Activated CD8-positive, alpha-beta memory T cell treated with anti-CD3 and anti-CD28 coated beads, Interleukin-2, amount 10 ng/mL, durations not matched to agents 7 days and 5 days (primary cell): ENCODE measurements around the gene FGD6. TPM values are rescaled to one million over a fixed set of nuclear protein-coding genes. Genes with fewer than 3 reads are reported as not detected.
A peak's percentile ranks its signal among the peaks of the same experiment; 100 is the strongest.

Source experiments
- ATAC-seq: fragments of 150-1000 bp; cut with Tn5 transposase; one replicate; pipeline ENCODE4 v1.10.0; 2021; ENCODE audit warnings: moderate library complexity
- CTCF ChIA-PET: fragments of 350-600 bp; sonication (Branson Sonifier 250); formaldehyde crosslinking; loops from one replicate; lab custom pipeline; 2021; ENCODE audit warnings: antibody characterized with exemption; lab: Charles Lee
- DNase-seq: peaks from one replicate; pipeline ENCODE4 v3.0.0-alpha.2; 2020
- H3K27ac Mint-ChIP-seq: one replicate; pipeline ENCODE4 v1.8.0; 2021; ENCODE audit warnings: mild to moderate bottlenecking, mixed read lengths
- H3K27me3 Mint-ChIP-seq: one replicate; pipeline ENCODE4 v1.8.0; 2021; ENCODE audit warnings: mixed read lengths
- H3K36me3 Mint-ChIP-seq: one replicate; pipeline ENCODE4 v1.8.0; 2021; ENCODE audit warnings: mild to moderate bottlenecking, mixed read lengths
- H3K4me1 Mint-ChIP-seq: one replicate; pipeline ENCODE4 v1.8.0; 2021; ENCODE audit warnings: mixed read lengths
- H3K4me3 Mint-ChIP-seq: one replicate; pipeline ENCODE4 v1.8.0; 2021; ENCODE audit warnings: mild to moderate bottlenecking, moderate library complexity, mixed read lengths
- H3K9me3 Mint-ChIP-seq: one replicate; pipeline ENCODE4 v1.8.0; 2022; ENCODE audit warnings: low read depth, mixed read lengths
- total RNA-seq, 2 experiments: library from RNA; stranded (reverse); gene quantifications; one replicate each; pipeline ENCODE4 v1.2.3, GENCODE V29; 2021

The FGD6 gene
- under 1 TPM; 0.56 to 0.91 TPM for total RNA-seq

DNA sequence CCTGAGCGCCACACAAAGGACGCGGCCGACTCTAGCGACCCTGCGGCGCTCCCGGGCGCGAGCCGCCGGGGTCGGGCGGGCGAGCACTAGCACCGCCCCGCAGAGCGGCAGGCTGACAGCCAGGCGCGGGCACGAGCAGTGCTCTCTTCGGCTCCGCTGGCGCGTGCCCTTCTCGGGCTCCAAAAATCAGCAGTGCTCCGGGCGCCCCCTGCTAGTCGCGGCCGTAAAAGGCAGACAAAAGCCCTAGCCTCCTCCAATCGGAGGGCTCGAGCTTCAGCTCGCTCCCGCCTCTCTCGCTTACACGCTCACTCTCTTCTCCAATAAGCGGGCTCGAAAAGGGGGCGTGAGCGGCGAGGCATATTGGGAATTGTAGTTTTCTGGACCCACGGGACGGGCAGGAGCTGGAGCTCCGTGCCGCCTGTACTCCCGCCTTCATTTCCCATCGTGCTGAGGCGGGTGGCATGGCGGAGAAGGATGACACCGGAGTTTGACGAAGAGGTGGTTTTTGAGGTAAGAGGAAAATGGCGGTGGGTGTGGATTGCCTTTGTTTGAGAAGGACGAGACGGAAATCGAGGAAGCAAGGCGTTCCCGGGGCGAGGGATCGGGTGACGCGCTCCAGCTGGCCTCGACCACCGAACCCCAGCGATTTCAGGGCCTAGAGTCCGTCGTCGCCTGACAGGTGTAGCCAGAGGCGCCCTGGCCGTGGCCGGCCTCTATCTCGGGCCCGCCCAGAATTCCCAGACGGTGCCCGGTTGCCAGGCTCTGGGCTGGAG lies at the start of gene FGD6, which contains the start of gene VEZT:
Gene FGD6, minus strand, starts transcription at position 91 of the 773 bp plus-strand sequence. CDS start 227 bp downstream, outside the sequence.
Gene VEZT, plus strand, starts transcription at position 431 of the 773 bp plus-strand sequence. Its CDS starts 44 bp downstream, at position 475.
- ATAC-seq (peak; percentile 93), DNase-seq (peak; percentile 99)
- Mint-ChIP-seq H3K36me3 (peaks cover 6% of the 10 kb centered on the region), H3K4me1 (peaks cover 28% of the 10 kb centered on the region), H3K27me3 (peaks cover 5% of the 10 kb centered on the region), H3K27ac (peak within 1 kb of the TSS; percentile 95), H3K9me3 (no peaks in the 10 kb centered on the region), H3K4me3 (peak within 1 kb of the TSS; percentile 93)
- CTCF ChIA-PET: interaction anchor here (0.6 to 2.2 kb wide), 14 partner anchors 9 to 781 kb away, joined by 3 to 16 read pairs (median 4); partner anchors contain the start of genes METAP2 and NR2C1

DNA sequence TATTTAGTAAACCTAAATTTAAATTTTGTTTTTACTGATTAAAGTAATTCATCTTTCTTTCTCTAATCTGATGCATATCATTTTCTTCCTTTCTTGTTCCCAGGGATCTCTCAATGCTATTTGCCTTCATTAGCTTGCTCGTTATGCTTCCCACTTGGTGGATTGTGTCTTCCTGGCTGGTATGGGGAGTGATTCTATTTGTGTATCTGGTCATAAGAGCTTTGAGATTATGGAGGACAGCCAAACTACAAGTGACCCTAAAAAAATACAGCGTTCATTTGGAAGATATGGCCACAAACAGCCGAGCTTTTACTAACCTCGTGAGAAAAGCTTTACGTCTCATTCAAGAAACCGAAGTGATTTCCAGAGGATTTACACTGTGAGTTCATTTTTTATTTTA lies 49.0 kb upstream of the FGD6 start:
- no peak overlapping the region for H3K27ac Mint-ChIP-seq
- no peak overlapping the region for H3K4me3 Mint-ChIP-seq
- H3K9me3 Mint-ChIP-seq: no peaks in the 10 kb centered on the region
- ATAC-seq (no peak), DNase-seq (no peak)
- no peaks in the 10 kb centered on the region for H3K4me1 Mint-ChIP-seq
- CTCF ChIA-PET: interaction anchor here (0.8 kb wide), 1 partner anchor 11 kb away, joined by 3 read pairs; no protein-coding TSS in a partner anchor
- no peaks in the 10 kb centered on the region for H3K27me3 Mint-ChIP-seq
- peaks cover 10% of the 10 kb centered on the region for H3K36me3 Mint-ChIP-seq

GRCh38 chr12:95265765-95266164 lies 48.5 kb upstream of the FGD6 start:
- CTCF ChIA-PET: no interaction called here
- Mint-ChIP-seq H3K4me1 (no peaks in the 10 kb centered on the region), H3K36me3 (peaks cover 11% of the 10 kb centered on the region), H3K27me3 (no peaks in the 10 kb centered on the region), H3K27ac (no peak overlapping the region), H3K4me3 (no peak overlapping the region), H3K9me3 (no peaks in the 10 kb centered on the region)
- DNase-seq (no peak), ATAC-seq (no peak)

GRCh38 chr12:95262808-95263207 lies 45.5 kb upstream of the FGD6 start:
- Mint-ChIP-seq H3K4me1 (no peaks in the 10 kb centered on the region), H3K36me3 (peaks cover 11% of the 10 kb centered on the region)
- DNase-seq: no peak

GRCh38 chr12:95261109-95261508 lies 43.8 kb upstream of the FGD6 start:
- no peak for DNase-seq
- no peaks in the 10 kb centered on the region for H3K4me1 Mint-ChIP-seq
- H3K27ac Mint-ChIP-seq: no peak overlapping the region
- H3K4me3 Mint-ChIP-seq: no peak overlapping the region
- peaks cover 18% of the 10 kb centered on the region for H3K36me3 Mint-ChIP-seq
- CTCF ChIA-PET: no interaction called here
- ATAC-seq: no peak
- H3K9me3 Mint-ChIP-seq: no peaks in the 10 kb centered on the region
- H3K27me3 Mint-ChIP-seq: no peaks in the 10 kb centered on the region

More at GRCh38 chr12:95262808-95263207, 45.5 kb upstream of the FGD6 start:
- Mint-ChIP-seq H3K27me3 (no peaks in the 10 kb centered on the region), H3K9me3 (no peaks in the 10 kb centered on the region), H3K4me3 (no peak overlapping the region), H3K27ac (no peak overlapping the region)
- no peak for ATAC-seq
- CTCF ChIA-PET: interaction anchor here (1.3 kb wide), 1 partner anchor 9 kb away, joined by 4 read pairs; no protein-coding TSS in a partner anchor

DNA sequence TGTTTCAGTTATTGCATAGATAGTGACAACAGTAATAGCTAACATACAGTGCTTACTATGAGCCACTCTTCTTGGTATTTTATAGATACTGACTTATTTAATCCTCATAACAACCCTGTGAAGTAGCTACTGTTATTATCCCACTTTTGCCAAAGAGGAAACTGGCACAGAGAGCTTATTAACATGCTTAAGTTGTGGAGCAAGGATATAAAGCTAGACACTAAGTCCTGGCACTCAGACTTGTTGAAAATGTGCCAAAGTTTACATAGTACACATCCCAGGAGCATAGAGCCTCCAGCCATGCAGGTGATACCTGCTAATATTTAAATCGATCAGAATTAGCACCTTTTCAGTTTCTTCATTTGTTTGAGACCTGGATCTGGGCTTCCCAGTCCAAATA lies 42.1 kb upstream of the FGD6 start:
- CTCF ChIA-PET: interaction anchor here (1.2 kb wide), 1 partner anchor 42 kb away, joined by 3 read pairs; the partner anchor contains the start of genes FGD6 and VEZT
- Mint-ChIP-seq H3K4me1 (no peaks in the 10 kb centered on the region), H3K36me3 (peaks cover 26% of the 10 kb centered on the region), H3K27me3 (no peaks in the 10 kb centered on the region), H3K4me3 (no peak overlapping the region), H3K27ac (no peak overlapping the region), H3K9me3 (no peaks in the 10 kb centered on the region)
- DNase-seq: no peak
- ATAC-seq: no peak

GRCh38 chr12:95258803-95259202 lies 41.5 kb upstream of the FGD6 start:
- Mint-ChIP-seq H3K36me3 (peaks cover 26% of the 10 kb centered on the region), H3K9me3 (no peaks in the 10 kb centered on the region), H3K27me3 (no peaks in the 10 kb centered on the region), H3K4me3 (no peak overlapping the region), H3K4me1 (no peaks in the 10 kb centered on the region), H3K27ac (no peak overlapping the region)
- ATAC-seq (no peak), DNase-seq (no peak)
- CTCF ChIA-PET: interaction anchor here (1.2 kb wide), 1 partner anchor 41 kb away, joined by 3 read pairs; the partner anchor contains the start of genes FGD6 and VEZT

GRCh38 chr12:95258151-95258550 lies 40.9 kb upstream of the FGD6 start:
- H3K36me3 Mint-ChIP-seq: peaks cover 29% of the 10 kb centered on the region
- no peak for DNase-seq
- H3K9me3 Mint-ChIP-seq: no peaks in the 10 kb centered on the region
- H3K4me1 Mint-ChIP-seq: no peaks in the 10 kb centered on the region
- CTCF ChIA-PET: no interaction called here
- H3K4me3 Mint-ChIP-seq: no peak overlapping the region
- H3K27me3 Mint-ChIP-seq: no peaks in the 10 kb centered on the region
- ATAC-seq: no peak
- H3K27ac Mint-ChIP-seq: no peak overlapping the region

DNA sequence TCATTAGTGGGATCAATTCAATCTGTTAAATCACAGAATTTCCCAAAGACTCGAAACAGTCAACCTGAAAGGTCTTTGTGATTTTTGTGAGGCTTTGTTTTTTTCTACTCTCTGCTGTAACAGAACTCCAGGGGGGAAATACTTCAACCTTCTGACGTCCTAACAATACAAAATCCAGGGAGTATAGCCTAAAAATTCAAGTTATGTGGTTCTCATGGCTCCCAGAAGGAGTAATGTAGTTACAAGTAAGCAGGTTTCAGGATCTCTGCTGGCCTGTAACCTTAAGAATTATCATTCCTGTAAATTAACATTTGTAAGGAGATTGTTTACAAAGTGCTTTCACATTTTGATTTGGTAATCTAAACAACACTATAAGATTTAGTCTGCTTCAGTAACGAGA lies 40.3 kb upstream of the FGD6 start:
- Mint-ChIP-seq H3K27ac (no peak overlapping the region), H3K4me1 (no peaks in the 10 kb centered on the region), H3K36me3 (peaks cover 31% of the 10 kb centered on the region), H3K27me3 (no peaks in the 10 kb centered on the region), H3K9me3 (no peaks in the 10 kb centered on the region), H3K4me3 (no peak overlapping the region)
- DNase-seq (no peak), ATAC-seq (no peak)
- CTCF ChIA-PET: no interaction called here

DNA sequence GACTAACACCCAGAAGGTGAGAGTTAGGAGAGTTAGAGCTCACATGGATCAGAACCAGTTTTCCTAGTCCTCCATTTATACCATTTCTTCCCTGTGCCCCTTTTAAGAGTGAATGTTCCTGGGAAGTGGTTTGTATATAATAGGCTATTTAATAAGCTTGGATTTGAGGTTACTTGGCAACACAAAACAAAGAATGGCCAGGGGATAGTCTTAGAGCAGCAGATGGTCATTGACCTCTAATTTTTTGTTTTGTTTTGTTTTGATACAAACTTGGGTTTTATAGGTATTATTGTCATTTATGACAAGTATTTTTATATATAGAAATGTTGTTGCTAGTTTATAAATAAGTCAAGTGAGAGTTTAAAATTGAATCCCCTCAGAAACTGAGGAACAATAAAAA lies 36.1 kb upstream of the FGD6 start:
- H3K4me1 Mint-ChIP-seq: peaks cover 1% of the 10 kb centered on the region
- no peak for ATAC-seq
- H3K36me3 Mint-ChIP-seq: peaks cover 33% of the 10 kb centered on the region
- no peaks in the 10 kb centered on the region for H3K9me3 Mint-ChIP-seq
- CTCF ChIA-PET: interaction anchor here (0.7 to 1.8 kb wide), 2 partner anchors 9 to 281 kb away, joined by 3 to 4 read pairs; no protein-coding TSS in a partner anchor
- no peak for DNase-seq
- no peak overlapping the region for H3K27ac Mint-ChIP-seq
- no peak overlapping the region for H3K4me3 Mint-ChIP-seq
- H3K27me3 Mint-ChIP-seq: no peaks in the 10 kb centered on the region

- Mint-ChIP-seq H3K9me3 (no peaks in the 10 kb centered on the region), H3K4me1 (peaks cover 14% of the 10 kb centered on the region), H3K4me3 (no peak overlapping the region), H3K27ac (no peak overlapping the region), H3K27me3 (no peaks in the 10 kb centered on the region), H3K36me3 (peaks cover 13% of the 10 kb centered on the region)
- CTCF ChIA-PET: no interaction called here
- DNase-seq (no peak), ATAC-seq (no peak)
Measured at GRCh38 chr12:95248604-95249360, 31.5 kb upstream of the FGD6 start.

DNA sequence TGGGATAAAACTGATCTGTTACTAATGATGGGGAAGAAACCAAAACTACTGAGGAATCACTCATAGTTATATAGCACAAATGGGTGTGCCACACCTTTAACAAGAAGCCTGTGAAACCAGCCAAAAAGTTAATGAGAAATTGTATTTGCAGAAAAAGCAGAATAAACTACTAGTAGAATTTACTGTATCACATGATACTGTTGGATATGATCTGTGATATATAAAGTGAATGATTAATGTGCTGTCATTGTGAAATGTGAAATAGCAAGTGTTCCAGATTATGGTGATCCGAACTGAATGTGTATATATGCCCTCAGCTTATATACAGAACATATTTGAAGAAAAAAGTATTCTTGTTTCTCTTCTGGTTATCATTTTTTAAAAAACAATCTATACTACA lies 30.8 kb upstream of the FGD6 start:
- CTCF ChIA-PET: no interaction called here
- Mint-ChIP-seq H3K27ac (no peak overlapping the region), H3K9me3 (no peaks in the 10 kb centered on the region)

DNA sequence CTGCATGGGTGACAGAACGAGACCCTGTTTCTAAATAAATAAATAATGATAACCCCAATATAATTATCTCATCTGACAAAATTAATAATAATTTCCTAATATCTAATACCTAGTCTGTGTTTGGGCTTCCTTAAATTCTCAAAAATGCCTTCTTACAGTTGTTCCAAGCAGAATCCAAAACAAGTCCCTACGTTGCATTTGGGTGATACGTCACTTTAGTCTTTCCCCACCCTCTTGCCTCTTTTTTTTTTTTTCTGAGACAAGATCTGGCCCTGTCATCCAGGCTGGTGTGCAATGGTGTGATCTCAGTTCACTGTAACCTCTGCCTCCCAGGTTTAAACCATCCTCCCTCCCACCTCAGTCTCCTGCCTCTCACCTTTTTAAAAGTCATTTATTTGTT lies 27.1 kb upstream of the FGD6 start:
- H3K9me3 Mint-ChIP-seq: no peaks in the 10 kb centered on the region
- no peak overlapping the region for H3K27ac Mint-ChIP-seq
- no peak overlapping the region for H3K4me3 Mint-ChIP-seq
- H3K4me1 Mint-ChIP-seq: peaks cover 20% of the 10 kb centered on the region
- CTCF ChIA-PET: no interaction called here
- no peak for DNase-seq
- no peak for ATAC-seq
- H3K36me3 Mint-ChIP-seq: peaks cover 9% of the 10 kb centered on the region
- H3K27me3 Mint-ChIP-seq: no peaks in the 10 kb centered on the region

More for the DNA sequence above, 30.8 kb upstream of the FGD6 start:
- Mint-ChIP-seq H3K36me3 (peaks cover 10% of the 10 kb centered on the region), H3K4me1 (peaks cover 14% of the 10 kb centered on the region), H3K4me3 (no peak overlapping the region), H3K27me3 (no peaks in the 10 kb centered on the region)
- ATAC-seq (no peak), DNase-seq (no peak)
